OCI-LY1 (cell line): ENCODE results near the gene CFAP99.

Experiments used
- H2AFZ ChIP-seq: fragments of 200-600 bp; sonication (generic), shearing (Covaris generic); 2 replicates; pipeline ENCODE4 v1.6.0; 2014; ENCODE audit warnings: antibody characterized with exemption, mild to moderate bottlenecking, low read length
- H3F3A ChIP-seq: fragments of 200-600 bp; sonication (generic), shearing (Covaris generic); 2 replicates; pipeline ENCODE4 v1.6.0; 2014; ENCODE audit warnings: mild to moderate bottlenecking, antibody characterized with exemption, low read length, moderate library complexity; ENCODE audit not compliant: insufficient read depth
- H3K27ac ChIP-seq: fragments of 200-600 bp; sonication (generic); 2 replicates; pipeline ENCODE4 v1.5.1; 2014; ENCODE audit warnings: low read length, mixed run types, mild to moderate bottlenecking, low read depth; ENCODE audit not compliant: poor library complexity, severe bottlenecking
- H3K27me3 ChIP-seq: fragments of 200-600 bp; sonication (generic); 2 replicates; pipeline ENCODE4 v1.6.0; 2014; ENCODE audit warnings: antibody characterized with exemption, mild to moderate bottlenecking, low read length, moderate library complexity; ENCODE audit not compliant: insufficient read depth
- H3K36me3 ChIP-seq: fragments of 200-600 bp; sonication (generic); 2 replicates; pipeline ENCODE4 v1.6.1; 2014; ENCODE audit warnings: mild to moderate bottlenecking, antibody characterized with exemption, low read length, moderate library complexity, mixed read lengths; ENCODE audit not compliant: insufficient read depth
- H3K4me1 ChIP-seq: fragments of 200-600 bp; sonication (generic); 2 replicates; pipeline ENCODE4 v1.5.1; 2014; ENCODE audit warnings: mild to moderate bottlenecking, low read length, moderate library complexity; ENCODE audit not compliant: insufficient read depth, severe bottlenecking
- H3K4me2 ChIP-seq: fragments of 200-600 bp; sonication (generic), shearing (Covaris generic); 2 replicates; pipeline ENCODE4 v1.6.1; 2014; ENCODE audit warnings: low read length
- H3K4me3 ChIP-seq: fragments of 200-600 bp; sonication (generic); 2 replicates; pipeline ENCODE4 v1.5.1; 2014; ENCODE audit warnings: low read length, low read depth, mild to moderate bottlenecking, mixed read lengths; ENCODE audit not compliant: poor library complexity, severe bottlenecking
- H3K79me2 ChIP-seq: fragments of 200-600 bp; shearing (Covaris generic); 2 replicates; pipeline ENCODE4 v1.6.1; 2016; ENCODE audit warnings: mixed run types, low read length, mixed read lengths; ENCODE audit not compliant: insufficient read depth
- H3K9ac ChIP-seq: fragments of 200-600 bp; sonication (generic), shearing (Covaris generic); 2 replicates; pipeline ENCODE4 v1.6.1; 2014; ENCODE audit warnings: mild to moderate bottlenecking, low read length, mixed read lengths
- H3K9me2 ChIP-seq: fragments of 200-600 bp; sonication (generic), shearing (Covaris generic); 2 replicates; pipeline ENCODE4 v1.6.1; 2014; ENCODE audit warnings: low read depth, mild to moderate bottlenecking, low read length, mixed read lengths
- H3K9me3 ChIP-seq: fragments of 200-600 bp; shearing (Covaris generic); 2 replicates; pipeline ENCODE4 v1.6.1; 2014; ENCODE audit warnings: low read length, mixed read lengths
- H4K20me1 ChIP-seq: fragments of 200-600 bp; sonication (generic), shearing (Covaris generic); 2 replicates; pipeline ENCODE4 v1.6.0; 2016; ENCODE audit warnings: mild to moderate bottlenecking, low read length; ENCODE audit not compliant: insufficient read depth
- EZH2 ChIP-seq: fragments of 200-600 bp; sonication (generic), shearing (Covaris generic); IDR thresholded peaks from 2 replicates; pipeline ENCODE4 v1.8.0; 2017; ENCODE audit warnings: borderline replicate concordance, mixed run types, mild to moderate bottlenecking, antibody characterized with exemption, low read length, moderate library complexity, mixed read lengths
- TF ChIP-seq, protein P1 (sequence below): fragments of 200-600 bp; sonication (generic), shearing (Covaris generic); IDR thresholded peaks from 2 replicates; pipeline ENCODE4 v1.5.1; 2017; ENCODE audit warnings: mild to moderate bottlenecking, antibody characterized with exemption, low read length, moderate library complexity, mixed read lengths

The CFAP99 gene

GRCh38 chr4:2425386-2426068, 6.8 kb downstream of the CFAP99 start:
- Histone ChIP-seq H4K20me1 (no peaks in the 10 kb centered on the region), H3K4me3 (no peak overlapping the region), H3K36me3 (no peaks in the 10 kb centered on the region; the same call in 1 of the 2 replicates), H3K79me2 (no peaks in the 10 kb centered on the region), H3K9me3 (no peaks in the 10 kb centered on the region), H3K27me3 (no peaks in the 10 kb centered on the region), H3K4me2 (no peak overlapping the region), H3K9me2 (no peaks in the 10 kb centered on the region), H3K27ac (no peak overlapping the region), H3F3A (no peaks in the 10 kb centered on the region), H3K9ac (no peak overlapping the region), H3K4me1 (no peaks in the 10 kb centered on the region), H2AFZ (no peak overlapping the region)
- TF ChIP-seq, protein P1, sequence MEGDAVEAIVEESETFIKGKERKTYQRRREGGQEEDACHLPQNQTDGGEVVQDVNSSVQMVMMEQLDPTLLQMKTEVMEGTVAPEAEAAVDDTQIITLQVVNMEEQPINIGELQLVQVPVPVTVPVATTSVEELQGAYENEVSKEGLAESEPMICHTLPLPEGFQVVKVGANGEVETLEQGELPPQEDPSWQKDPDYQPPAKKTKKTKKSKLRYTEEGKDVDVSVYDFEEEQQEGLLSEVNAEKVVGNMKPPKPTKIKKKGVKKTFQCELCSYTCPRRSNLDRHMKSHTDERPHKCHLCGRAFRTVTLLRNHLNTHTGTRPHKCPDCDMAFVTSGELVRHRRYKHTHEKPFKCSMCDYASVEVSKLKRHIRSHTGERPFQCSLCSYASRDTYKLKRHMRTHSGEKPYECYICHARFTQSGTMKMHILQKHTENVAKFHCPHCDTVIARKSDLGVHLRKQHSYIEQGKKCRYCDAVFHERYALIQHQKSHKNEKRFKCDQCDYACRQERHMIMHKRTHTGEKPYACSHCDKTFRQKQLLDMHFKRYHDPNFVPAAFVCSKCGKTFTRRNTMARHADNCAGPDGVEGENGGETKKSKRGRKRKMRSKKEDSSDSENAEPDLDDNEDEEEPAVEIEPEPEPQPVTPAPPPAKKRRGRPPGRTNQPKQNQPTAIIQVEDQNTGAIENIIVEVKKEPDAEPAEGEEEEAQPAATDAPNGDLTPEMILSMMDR = no peak
- TF ChIP-seq EZH2 = no peak

- Histone ChIP-seq H3F3A (no peaks in the 10 kb centered on the region), H3K4me2 (no peak overlapping the region), H2AFZ (no peak overlapping the region), H4K20me1 (no peaks in the 10 kb centered on the region), H3K4me3 (no peak overlapping the region), H3K9me2 (no peaks in the 10 kb centered on the region), H3K27ac (no peak overlapping the region), H3K9ac (no peak overlapping the region), H3K4me1 (no peaks in the 10 kb centered on the region), H3K27me3 (no peaks in the 10 kb centered on the region), H3K36me3 (no peaks in the 10 kb centered on the region; the same call in 1 of the 2 replicates), H3K9me3 (no peaks in the 10 kb centered on the region), H3K79me2 (no peaks in the 10 kb centered on the region)
- TF ChIP-seq, protein P1 = no peak
- TF ChIP-seq EZH2 = no peak
These were observed 7.3 kb downstream of the CFAP99 start for GRCh38 chr4:2426069-2426397.

DNA sequence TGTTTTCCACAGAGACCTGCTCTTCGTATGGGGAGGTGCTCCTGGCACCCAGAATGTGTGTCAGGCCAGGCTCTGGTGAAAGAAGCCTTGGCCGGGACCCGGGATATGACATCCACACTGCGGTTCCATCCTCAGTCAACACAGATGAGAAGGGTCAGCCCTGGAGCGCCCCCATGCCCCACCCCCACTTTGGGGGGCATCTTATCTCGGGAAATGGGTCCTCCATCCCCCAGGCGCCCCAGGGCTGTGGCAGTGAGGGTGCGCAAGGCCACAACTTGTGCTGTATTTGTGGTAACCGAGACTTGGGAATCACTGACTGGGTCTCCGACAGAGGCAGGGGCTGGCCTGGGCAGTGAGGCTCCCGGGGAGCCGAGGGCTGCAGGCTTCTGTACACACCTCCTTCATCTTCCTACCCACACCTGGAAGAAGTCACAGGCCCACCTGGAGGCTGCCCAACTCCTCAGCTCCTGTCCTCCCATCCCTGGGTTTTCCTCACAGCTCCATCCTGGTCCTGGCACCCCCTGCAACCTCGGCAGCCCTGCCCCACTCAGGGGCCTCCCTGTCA, 8.0 kb downstream of the CFAP99 start:
- no peaks in the 10 kb centered on the region; the same call in 1 of the 2 replicates for H3K36me3 ChIP-seq

More for the DNA sequence above, 8.0 kb downstream of the CFAP99 start:
- Histone ChIP-seq H3K4me2 (no peak overlapping the region), H3K9me3 (no peaks in the 10 kb centered on the region), H3F3A (no peaks in the 10 kb centered on the region), H3K27me3 (no peaks in the 10 kb centered on the region; the same call in 1 of the 2 replicates), H3K4me1 (no peaks in the 10 kb centered on the region), H3K4me3 (no peak overlapping the region), H3K27ac (no peak overlapping the region), H3K9me2 (no peaks in the 10 kb centered on the region), H3K9ac (no peak overlapping the region), H3K79me2 (no peaks in the 10 kb centered on the region), H4K20me1 (no peaks in the 10 kb centered on the region), H2AFZ (no peak overlapping the region)
- TF ChIP-seq EZH2 = no peak
- TF ChIP-seq, protein P1 = no peak
